ENCODE measurements around the gene GALNT5.
"Not testable (repeated sequence)": the region's sequence is repeated elsewhere in the genome, so short reads cannot be mapped to it uniquely, and the experiment has no call there.

The GALNT5 gene

GRCh38 chr2:157264099-157264498, 6.6 kb downstream of the GALNT5 start:
- no peak for DNase-seq (ENCODE audit: low read depth)
- no peak overlapping the region for H3K4me3 ChIP-seq (ENCODE audit: low read depth, low read length)
- TF ChIP-seq CTCF (conservative IDR thresholded peaks at IDR 0.05; ENCODE audit: low read depth, low read length): no peak

GRCh38 chr2:157265825-157266224, 8.3 kb downstream of the GALNT5 start:
- DNase-seq (ENCODE audit: low read depth): no peak
- no peak for TF ChIP-seq CTCF (conservative IDR thresholded peaks at IDR 0.05; ENCODE audit: low read depth, low read length)
- no peak overlapping the region for H3K4me3 ChIP-seq (ENCODE audit: low read depth, low read length)

- DNase-seq (ENCODE audit: low read depth): no peak
- TF ChIP-seq CTCF (conservative IDR thresholded peaks at IDR 0.05; ENCODE audit: low read depth, low read length): no peak
Measured at GRCh38 chr2:157267476-157267875, 10.0 kb downstream of the GALNT5 start.

GRCh38 chr2:157269060-157269459, 11.6 kb downstream of the GALNT5 start:
- no peak for DNase-seq (ENCODE audit: low read depth)
- no peak overlapping the region for H3K4me3 ChIP-seq (ENCODE audit: low read depth, low read length)
- TF ChIP-seq CTCF (conservative IDR thresholded peaks at IDR 0.05; ENCODE audit: low read depth, low read length): no peak

More at GRCh38 chr2:157267476-157267875, 10.0 kb downstream of the GALNT5 start:
- no peak overlapping the region for H3K4me3 ChIP-seq (ENCODE audit: low read depth, low read length)

GRCh38 chr2:157269922-157270321, 12.4 kb downstream of the GALNT5 start:
- DNase-seq (ENCODE audit: low read depth): no peak
- TF ChIP-seq CTCF (conservative IDR thresholded peaks at IDR 0.05; ENCODE audit: low read depth, low read length): no peak
- no peak overlapping the region for H3K4me3 ChIP-seq (ENCODE audit: low read depth, low read length)

GRCh38 chr2:157271590-157272203, 14.2 kb downstream of the GALNT5 start:
- TF ChIP-seq CTCF (conservative IDR thresholded peaks at IDR 0.05; ENCODE audit: low read depth, low read length): no peak
- no peak for DNase-seq (ENCODE audit: low read depth)
- no peak overlapping the region for H3K4me3 ChIP-seq (ENCODE audit: low read depth, low read length)

GRCh38 chr2:157279311-157279710, 21.8 kb downstream of the GALNT5 start:
- not testable (repeated sequence) for DNase-seq (ENCODE audit: low read depth)

More at GRCh38 chr2:157279311-157279710, 21.8 kb downstream of the GALNT5 start:
- not testable (repeated sequence) for H3K4me3 ChIP-seq (ENCODE audit: low read depth, low read length)
